Activated CD8-positive, alpha-beta memory T cell treated with anti-CD3 and anti-CD28 coated beads, Interleukin-2, amount 10 ng/mL, durations not matched to agents 7 days and 5 days (primary cell): ENCODE measurements around the gene AKR1D1. TPM values are rescaled to one million over a fixed set of nuclear protein-coding genes. Genes with fewer than 3 reads are reported as not detected.
"Not testable (repeated sequence)": the region's sequence is repeated elsewhere in the genome, so short reads cannot be mapped to it uniquely, and the experiment has no call there.

Source experiments
- ATAC-seq: fragments of 150-1000 bp; cut with Tn5 transposase; one replicate; pipeline ENCODE4 v1.10.0; 2021; ENCODE audit warnings: moderate library complexity
- CTCF ChIA-PET: fragments of 350-600 bp; sonication (Branson Sonifier 250); formaldehyde crosslinking; loops from one replicate; lab custom pipeline; 2021; ENCODE audit warnings: antibody characterized with exemption; lab: Charles Lee
- DNase-seq: peaks from one replicate; pipeline ENCODE4 v3.0.0-alpha.2; 2020
- H3K27ac Mint-ChIP-seq: one replicate; pipeline ENCODE4 v1.8.0; 2021; ENCODE audit warnings: mild to moderate bottlenecking, mixed read lengths
- H3K27me3 Mint-ChIP-seq: one replicate; pipeline ENCODE4 v1.8.0; 2021; ENCODE audit warnings: mixed read lengths
- H3K36me3 Mint-ChIP-seq: one replicate; pipeline ENCODE4 v1.8.0; 2021; ENCODE audit warnings: mild to moderate bottlenecking, mixed read lengths
- H3K4me1 Mint-ChIP-seq: one replicate; pipeline ENCODE4 v1.8.0; 2021; ENCODE audit warnings: mixed read lengths
- H3K4me3 Mint-ChIP-seq: one replicate; pipeline ENCODE4 v1.8.0; 2021; ENCODE audit warnings: mild to moderate bottlenecking, moderate library complexity, mixed read lengths
- H3K9me3 Mint-ChIP-seq: one replicate; pipeline ENCODE4 v1.8.0; 2022; ENCODE audit warnings: low read depth, mixed read lengths
- total RNA-seq, 2 experiments: library from RNA; stranded (reverse); gene quantifications; one replicate each; pipeline ENCODE4 v1.2.3, GENCODE V29; 2021

Gene AKR1D1
- total RNA-seq, 2 experiments from 2014 or later: not detected

- Mint-ChIP-seq H3K4me1 (no peaks in the 10 kb centered on the region), H3K27me3 (peaks cover 8% of the 10 kb centered on the region), H3K4me3 (no peak overlapping the region), H3K36me3 (no peaks in the 10 kb centered on the region), H3K27ac (no peak overlapping the region), H3K9me3 (peaks cover 2% of the 10 kb centered on the region)
- ATAC-seq (no peak), DNase-seq (no peak)
- CTCF ChIA-PET: no interaction called here
Observed at GRCh38 chr7:138052696-138053095, 23.6 kb upstream of the AKR1D1 start.

GRCh38 chr7:138055698-138056097 lies 20.6 kb upstream of the AKR1D1 start:
- CTCF ChIA-PET, H3K9me3 Mint-ChIP-seq, H3K4me3 Mint-ChIP-seq, H3K36me3 Mint-ChIP-seq, H3K4me1 Mint-ChIP-seq, DNase-seq, H3K27me3 Mint-ChIP-seq, ATAC-seq, H3K27ac Mint-ChIP-seq: not testable (repeated sequence)

DNA sequence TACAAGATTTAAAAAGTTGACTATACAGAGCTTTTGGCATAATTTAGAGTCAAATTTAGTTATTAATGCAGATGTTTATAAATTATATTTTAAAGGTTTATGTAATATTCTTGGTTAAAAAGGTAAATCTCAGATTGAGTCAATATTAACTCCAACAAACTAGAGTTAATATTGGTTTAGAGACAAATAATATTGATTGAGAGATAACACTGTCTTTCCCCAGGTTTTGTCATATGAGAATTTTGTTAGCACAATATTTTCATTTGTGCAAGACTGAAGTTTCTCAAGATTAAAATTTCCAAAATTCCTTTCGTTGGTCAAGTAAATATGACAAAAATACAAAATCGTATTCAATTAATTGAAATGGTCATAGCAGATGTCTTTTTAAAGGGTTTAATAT lies 12.9 kb upstream of the AKR1D1 start:
- Mint-ChIP-seq H3K27me3 (peaks cover 2% of the 10 kb centered on the region), H3K9me3 (no peaks in the 10 kb centered on the region), H3K36me3 (no peaks in the 10 kb centered on the region), H3K4me3 (no peak overlapping the region), H3K27ac (no peak overlapping the region), H3K4me1 (no peaks in the 10 kb centered on the region)
- no peak for DNase-seq
- ATAC-seq: no peak
- CTCF ChIA-PET: no interaction called here

GRCh38 chr7:138064856-138065357 lies 11.4 kb upstream of the AKR1D1 start:
- no peak for DNase-seq
- Mint-ChIP-seq H3K27me3 (peaks cover 2% of the 10 kb centered on the region), H3K9me3 (no peaks in the 10 kb centered on the region), H3K36me3 (no peaks in the 10 kb centered on the region), H3K4me1 (no peaks in the 10 kb centered on the region), H3K27ac (no peak overlapping the region), H3K4me3 (no peak overlapping the region)
- CTCF ChIA-PET: no interaction called here
- ATAC-seq: no peak

- Mint-ChIP-seq H3K27me3 (peaks cover 2% of the 10 kb centered on the region), H3K36me3 (no peaks in the 10 kb centered on the region), H3K9me3 (no peaks in the 10 kb centered on the region), H3K27ac (no peak overlapping the region), H3K4me1 (no peaks in the 10 kb centered on the region), H3K4me3 (no peak overlapping the region)
- ATAC-seq (no peak), DNase-seq (no peak)
- CTCF ChIA-PET: no interaction called here
Observed at GRCh38 chr7:138065827-138066226, 10.4 kb upstream of the AKR1D1 start.

DNA sequence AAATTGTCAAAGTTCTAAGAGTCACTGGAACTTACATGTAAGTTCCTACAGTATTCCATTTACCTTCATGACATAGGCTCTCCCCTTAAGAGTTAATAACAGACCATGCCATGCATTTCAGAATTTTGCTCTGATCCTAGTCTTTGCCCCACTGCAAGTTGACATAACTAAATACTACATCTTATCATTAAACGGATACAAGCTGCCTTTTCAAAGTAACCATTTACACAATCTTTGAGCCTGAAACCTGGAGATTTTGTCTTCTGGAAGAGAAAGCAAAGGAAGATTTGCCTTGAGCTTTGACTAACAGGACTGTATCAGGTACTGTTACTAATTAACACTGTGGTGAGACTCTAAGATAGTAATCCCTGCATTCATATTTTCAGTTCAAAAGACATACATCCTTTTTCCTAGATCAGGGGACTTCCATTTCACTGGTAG lies 9.3 kb upstream of the AKR1D1 start:
- Mint-ChIP-seq H3K27me3 (peaks cover 2% of the 10 kb centered on the region), H3K36me3 (no peaks in the 10 kb centered on the region), H3K4me1 (no peaks in the 10 kb centered on the region), H3K4me3 (no peak overlapping the region), H3K27ac (no peak overlapping the region), H3K9me3 (no peaks in the 10 kb centered on the region)
- no peak for DNase-seq
- ATAC-seq: no peak
- CTCF ChIA-PET: no interaction called here

- Mint-ChIP-seq H3K27me3 (peaks cover 2% of the 10 kb centered on the region), H3K4me3 (no peak overlapping the region), H3K36me3 (no peaks in the 10 kb centered on the region), H3K9me3 (no peaks in the 10 kb centered on the region), H3K4me1 (no peaks in the 10 kb centered on the region), H3K27ac (no peak overlapping the region)
- ATAC-seq (no peak), DNase-seq (no peak)
- CTCF ChIA-PET: no interaction called here
Observed at GRCh38 chr7:138067774-138068173, 8.5 kb upstream of the AKR1D1 start.

DNA sequence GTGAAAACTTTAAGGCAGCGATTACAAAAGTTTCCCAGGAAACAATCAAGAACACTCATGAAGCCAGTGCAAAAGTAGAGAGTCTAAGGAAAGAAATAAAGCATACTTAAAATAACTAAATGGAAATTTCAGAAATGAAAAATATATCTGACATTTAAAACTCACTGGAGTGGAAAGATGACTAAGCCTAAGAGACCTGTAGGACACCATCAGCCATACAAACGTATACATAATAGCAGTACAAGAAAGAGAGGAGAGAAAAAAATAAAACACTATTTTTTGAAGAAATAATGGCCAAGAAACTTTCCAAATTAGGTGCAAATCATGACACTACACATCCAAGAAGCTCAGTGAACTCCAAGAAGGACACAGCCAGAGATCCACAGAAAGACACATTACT lies 5.4 kb upstream of the AKR1D1 start:
- DNase-seq (no peak), ATAC-seq (no peak)
- CTCF ChIA-PET: no interaction called here
- no peaks in the 10 kb centered on the region for H3K9me3 Mint-ChIP-seq
- no peaks in the 10 kb centered on the region for H3K36me3 Mint-ChIP-seq
- H3K4me1 Mint-ChIP-seq: no peaks in the 10 kb centered on the region
- H3K27me3 Mint-ChIP-seq: peaks cover 2% of the 10 kb centered on the region
- no peak overlapping the region for H3K27ac Mint-ChIP-seq
- H3K4me3 Mint-ChIP-seq: no peak overlapping the region

- DNase-seq (no peak), ATAC-seq (no peak)
- Mint-ChIP-seq H3K27ac (no peak overlapping the region), H3K4me3 (no peak overlapping the region), H3K9me3 (no peaks in the 10 kb centered on the region), H3K4me1 (no peaks in the 10 kb centered on the region), H3K27me3 (no peaks in the 10 kb centered on the region), H3K36me3 (no peaks in the 10 kb centered on the region)
- CTCF ChIA-PET: interaction anchor here (1.1 kb wide), 1 partner anchor 11 kb away, joined by 3 read pairs; no protein-coding TSS in a partner anchor
Observed at GRCh38 chr7:138072726-138073125, 3.5 kb upstream of the AKR1D1 start.

- DNase-seq (no peak), ATAC-seq (no peak)
- no peaks in the 10 kb centered on the region for H3K27me3 Mint-ChIP-seq
- H3K4me1 Mint-ChIP-seq: no peaks in the 10 kb centered on the region
- no peaks in the 10 kb centered on the region for H3K36me3 Mint-ChIP-seq
- no peaks in the 10 kb centered on the region for H3K9me3 Mint-ChIP-seq
- CTCF ChIA-PET: no interaction called here
- no peak overlapping the region for H3K27ac Mint-ChIP-seq
- no peak overlapping the region for H3K4me3 Mint-ChIP-seq
Observed at GRCh38 chr7:138074121-138074520, 2.1 kb upstream of the AKR1D1 start.

- CTCF ChIA-PET: no interaction called here
- Mint-ChIP-seq H3K4me3 (no peak overlapping the region), H3K27me3 (no peaks in the 10 kb centered on the region), H3K9me3 (no peaks in the 10 kb centered on the region), H3K27ac (no peak overlapping the region), H3K36me3 (no peaks in the 10 kb centered on the region), H3K4me1 (no peaks in the 10 kb centered on the region)
- ATAC-seq (no peak), DNase-seq (no peak)
Observed at GRCh38 chr7:138074540-138074939, 1.7 kb upstream of the AKR1D1 start.

DNA sequence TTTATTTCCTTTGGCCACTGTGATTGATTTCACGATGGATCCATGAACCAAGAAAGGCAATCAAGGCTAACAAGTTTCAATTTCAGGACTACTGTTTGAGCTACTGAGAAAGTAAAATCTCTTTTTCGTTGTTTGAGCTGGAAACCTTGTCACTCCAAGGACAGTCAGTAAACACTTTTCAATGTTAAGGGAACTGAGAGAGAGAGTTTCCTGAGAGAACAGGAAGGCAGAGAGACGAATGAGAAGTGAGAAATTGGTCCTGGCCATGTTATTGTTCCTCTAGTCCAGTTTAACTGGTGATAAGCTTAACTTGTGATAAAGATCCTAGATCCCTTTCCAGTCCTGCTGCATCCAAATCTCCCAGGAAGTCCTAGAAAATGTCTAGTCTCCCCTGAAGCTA lies 909 bp upstream of the AKR1D1 start:
- no peak for ATAC-seq
- Mint-ChIP-seq H3K36me3 (no peaks in the 10 kb centered on the region), H3K27ac (no peak overlapping the region), H3K4me3 (no peak overlapping the region), H3K9me3 (no peaks in the 10 kb centered on the region), H3K27me3 (no peaks in the 10 kb centered on the region), H3K4me1 (no peaks in the 10 kb centered on the region)
- CTCF ChIA-PET: no interaction called here
- DNase-seq: no peak

GRCh38 chr7:138075786-138076185 lies 473 bp upstream of the AKR1D1 start:
- H3K27me3 Mint-ChIP-seq, H3K4me3 Mint-ChIP-seq, DNase-seq, H3K36me3 Mint-ChIP-seq, ATAC-seq, H3K9me3 Mint-ChIP-seq, CTCF ChIA-PET, H3K4me1 Mint-ChIP-seq, H3K27ac Mint-ChIP-seq: not testable (repeated sequence)

DNA sequence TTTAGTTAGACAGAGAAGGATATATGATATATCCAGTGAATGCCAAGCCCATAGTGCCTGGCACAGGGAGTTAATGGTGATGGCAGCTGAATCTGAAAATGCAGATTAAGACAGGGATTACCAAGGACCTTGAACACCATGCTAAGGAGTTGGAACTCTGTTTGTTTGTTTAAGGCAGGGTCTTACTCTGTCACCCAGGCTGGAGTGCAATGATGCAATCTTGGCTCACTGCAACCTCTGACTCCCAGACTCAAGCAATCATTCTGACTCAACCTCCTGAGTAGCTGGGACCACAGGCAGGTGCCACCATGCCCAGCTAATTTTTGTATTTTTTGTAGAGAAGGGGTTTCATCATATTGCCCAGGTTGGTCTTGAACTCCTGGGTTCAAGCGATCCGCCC lies 1.6 kb downstream of the AKR1D1 start:
- Mint-ChIP-seq H3K27ac (no peak overlapping the region), H3K4me1 (no peaks in the 10 kb centered on the region), H3K9me3 (no peaks in the 10 kb centered on the region), H3K4me3 (no peak overlapping the region), H3K27me3 (no peaks in the 10 kb centered on the region), H3K36me3 (no peaks in the 10 kb centered on the region)
- ATAC-seq (no peak), DNase-seq (no peak)
- CTCF ChIA-PET: no interaction called here

GRCh38 chr7:138079137-138079536 lies 2.9 kb downstream of the AKR1D1 start:
- Mint-ChIP-seq H3K9me3 (no peaks in the 10 kb centered on the region), H3K4me3 (no peak overlapping the region), H3K4me1 (no peaks in the 10 kb centered on the region), H3K36me3 (no peaks in the 10 kb centered on the region), H3K27me3 (no peaks in the 10 kb centered on the region), H3K27ac (no peak overlapping the region)
- CTCF ChIA-PET: no interaction called here
- ATAC-seq (no peak), DNase-seq (no peak)
